HG02938 (cell line): ENCODE results near the gene ISLR2.
"Not testable (repeated sequence)": the region's sequence is repeated elsewhere in the genome, so short reads cannot be mapped to it uniquely, and the experiment has no call there.

Experiments used
- ATAC-seq: cut with Tn5 transposase; IDR thresholded peaks from one replicate; pipeline ENCODE4 v1.9.1; 2021; ENCODE audit warnings: mild to moderate bottlenecking, moderate library complexity; ENCODE audit not compliant: unreplicated experiment

The ISLR2 gene

GRCh38 chr15:74156678-74157411, 26.5 kb downstream of the ISLR2 start:
- no peak for ATAC-seq

- ATAC-seq, result no peak
Measured at GRCh38 chr15:74157868-74158827, 27.8 kb downstream of the ISLR2 start.

GRCh38 chr15:74158855-74159650, 28.7 kb downstream of the ISLR2 start:
- ATAC-seq, result peak; percentile 75

- ATAC-seq, result no peak
Measured at GRCh38 chr15:74159773-74160172, 29.4 kb downstream of the ISLR2 start.

- not testable (repeated sequence) for ATAC-seq
Measured at GRCh38 chr15:74160390-74160789, 30.0 kb downstream of the ISLR2 start.

- ATAC-seq, result not testable (repeated sequence)
Measured at GRCh38 chr15:74162195-74162536, 31.8 kb downstream of the ISLR2 start.

- ATAC-seq, result no peak
Measured at GRCh38 chr15:74165461-74165860, 35.1 kb downstream of the ISLR2 start.

GRCh38 chr15:74167891-74168331, 37.5 kb downstream of the ISLR2 start:
- no peak for ATAC-seq

GRCh38 chr15:74168711-74169126, 38.3 kb downstream of the ISLR2 start:
- ATAC-seq, result no peak

GRCh38 chr15:74170071-74170844, 39.9 kb downstream of the ISLR2 start:
- ATAC-seq, result no peak

GRCh38 chr15:74170875-74171578, 40.6 kb downstream of the ISLR2 start:
- no peak for ATAC-seq

- ATAC-seq, result no peak
Measured at GRCh38 chr15:74171965-74172541, 41.7 kb downstream of the ISLR2 start.

- no peak for ATAC-seq
Measured at GRCh38 chr15:74172701-74173379, 42.5 kb downstream of the ISLR2 start.

GRCh38 chr15:74173380-74174218, 43.2 kb downstream of the ISLR2 start, which contains the start of gene ISLR:
Gene ISLR, plus strand, starts transcription at chr15:74173710. Its CDS starts 1,149 bp downstream, at chr15:74174859.
- no peak for ATAC-seq

GRCh38 chr15:74174219-74174957, 44.0 kb downstream of the ISLR2 start:
- ATAC-seq, result no peak

- no peak for ATAC-seq
Measured at GRCh38 chr15:74174958-74175253, 44.5 kb downstream of the ISLR2 start.
